Right renal pelvis (tissue), 4 donors: ENCODE results near the gene SUPT5H. TPM values are rescaled to one million over a fixed set of nuclear protein-coding genes. Genes with fewer than 3 reads are reported as not detected.

Experiments used
- DNase-seq, 4 donors: peaks; one replicate each; pipeline ENCODE4 v3.0.0-alpha.2; 2013; ENCODE audit warnings: low read depth in 4 of 4, low spot score in 3 of 4, missing footprints in 1 of 4
- polyA plus RNA-seq, 4 donors: library from polyadenylated mRNA; unstranded; fragments of 120-200 nt; gene quantifications; one replicate each; pipeline ENCODE4 v1.2.1, GENCODE V29; 2013; ENCODE audit not compliant: insufficient read length in 4 of 4

The SUPT5H gene
- polyA plus RNA-seq, 4 donors: 124 to 139 (median 138) TPM

- no peak for DNase-seq
Measured at GRCh38 chr19:39489756-39490155, 44.4 kb downstream of the SUPT5H start.

DNA sequence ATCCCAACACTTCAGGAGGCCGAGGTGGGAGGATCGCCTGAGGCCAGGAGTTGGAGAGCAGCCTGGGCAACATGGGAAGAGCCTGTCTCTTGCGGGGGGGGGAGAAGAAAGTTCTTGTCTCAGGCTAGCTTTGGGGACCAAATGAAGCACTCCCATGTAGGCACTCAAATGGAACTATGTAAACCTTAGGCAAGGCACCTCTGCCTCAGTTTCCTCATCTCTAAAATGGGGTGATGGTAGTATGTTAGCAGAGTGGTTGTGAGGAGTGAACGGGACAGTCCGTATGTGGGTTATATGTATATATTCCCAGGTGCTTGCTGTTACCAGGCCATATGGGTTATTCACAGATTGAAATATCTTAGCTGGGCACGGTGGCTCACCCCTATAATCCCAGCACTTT, 46.8 kb downstream of the SUPT5H start:
- no peak for DNase-seq

GRCh38 chr19:39492788-39493187, 47.4 kb downstream of the SUPT5H start:
- DNase-seq: no peak

- DNase-seq: no peak
Measured at GRCh38 chr19:39494661-39495060, 49.3 kb downstream of the SUPT5H start.

DNA sequence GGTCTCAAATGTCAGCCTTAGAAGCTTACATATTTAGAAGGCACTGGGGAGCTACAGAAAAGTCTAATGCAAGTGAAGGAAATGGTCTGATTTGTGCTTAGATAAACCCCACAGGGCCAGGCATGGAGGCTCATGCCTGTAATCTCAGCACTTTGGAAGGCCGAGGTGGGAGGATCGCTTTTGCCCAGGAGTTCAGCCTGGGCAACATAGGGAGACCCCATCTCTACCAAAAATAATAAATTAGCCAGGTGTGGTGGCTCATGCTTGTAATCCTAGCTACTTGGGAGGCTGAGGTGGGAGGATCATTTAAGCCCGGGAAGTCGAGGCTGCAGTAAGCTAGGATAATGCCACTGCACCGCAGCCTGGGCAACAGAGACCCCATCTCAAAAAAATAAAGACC, 50.7 kb downstream of the SUPT5H start:
- no peak for DNase-seq

- DNase-seq: no peak
Measured at GRCh38 chr19:39497701-39497995, 52.3 kb downstream of the SUPT5H start.

- DNase-seq: no peak
Measured at GRCh38 chr19:39497996-39498797, 52.8 kb downstream of the SUPT5H start.

DNA sequence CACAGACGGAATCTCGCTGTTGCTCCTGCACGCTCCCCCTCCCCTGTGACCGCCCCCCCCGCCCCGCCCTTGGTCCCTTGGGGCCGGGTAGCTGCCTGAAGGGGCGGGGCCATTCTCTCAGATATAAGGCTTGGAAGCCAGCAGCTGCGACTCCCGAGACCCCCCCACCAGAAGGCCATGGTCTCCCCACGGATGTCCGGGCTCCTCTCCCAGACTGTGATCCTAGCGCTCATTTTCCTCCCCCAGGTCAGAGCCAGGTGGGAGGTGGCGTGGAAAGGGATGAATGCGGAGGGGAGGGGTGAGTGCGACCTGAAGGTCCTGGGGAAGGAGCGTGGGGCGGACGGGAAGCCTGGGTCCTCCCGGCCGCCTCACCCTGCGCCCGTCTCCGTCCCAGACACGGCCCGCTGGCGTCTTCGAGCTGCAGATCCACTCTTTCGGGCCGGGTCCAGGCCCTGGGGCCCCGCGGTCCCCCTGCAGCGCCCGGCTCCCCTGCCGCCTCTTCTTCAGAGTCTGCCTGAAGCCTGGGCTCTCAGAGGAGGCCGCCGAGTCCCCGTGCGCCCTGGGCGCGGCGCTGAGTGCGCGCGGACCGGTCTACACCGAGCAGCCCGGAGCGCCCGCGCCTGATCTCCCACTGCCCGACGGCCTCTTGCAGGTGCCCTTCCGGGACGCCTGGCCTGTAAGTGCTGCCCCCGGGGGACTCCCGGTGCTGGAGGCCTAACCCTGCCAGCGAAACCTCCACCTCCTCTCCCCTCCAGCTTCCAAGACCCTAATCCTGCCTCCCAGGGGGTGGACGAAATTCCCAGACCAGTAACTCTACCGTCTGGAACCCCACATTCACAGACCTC, 53.6 kb downstream of the SUPT5H start, which contains the start of gene DLL3:
Gene DLL3, plus strand, starts transcription at position 150 of the 845 bp plus-strand sequence. Its CDS starts 28 bp downstream, at position 178.
- no peak for DNase-seq

- no peak for DNase-seq
Measured at GRCh38 chr19:39499932-39500331, 54.5 kb downstream of the SUPT5H start.

- no peak for DNase-seq
Measured at GRCh38 chr19:39500543-39500942, 55.2 kb downstream of the SUPT5H start.

DNA sequence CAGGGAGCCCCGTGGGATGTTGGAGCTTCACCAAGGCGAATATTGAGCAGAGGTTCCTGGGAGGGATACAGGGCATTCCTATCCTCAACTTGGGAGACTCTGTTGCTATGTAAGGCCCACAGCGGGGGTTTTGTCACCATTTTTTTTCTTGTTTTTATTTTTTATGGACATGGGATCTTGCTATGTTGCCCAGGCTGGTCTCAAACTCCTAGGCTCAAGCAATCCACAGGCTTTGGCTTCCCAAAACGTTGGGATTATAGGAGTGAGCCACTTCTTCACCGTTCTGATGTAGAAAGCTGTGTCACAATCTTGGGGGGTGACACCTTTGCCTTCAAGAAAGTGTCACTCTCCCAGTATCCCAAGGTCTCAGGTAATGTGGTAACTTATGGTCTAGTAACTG, 56.0 kb downstream of the SUPT5H start:
- no peak for DNase-seq

- no peak for DNase-seq
Measured at GRCh38 chr19:39502640-39503417, 57.4 kb downstream of the SUPT5H start.

DNA sequence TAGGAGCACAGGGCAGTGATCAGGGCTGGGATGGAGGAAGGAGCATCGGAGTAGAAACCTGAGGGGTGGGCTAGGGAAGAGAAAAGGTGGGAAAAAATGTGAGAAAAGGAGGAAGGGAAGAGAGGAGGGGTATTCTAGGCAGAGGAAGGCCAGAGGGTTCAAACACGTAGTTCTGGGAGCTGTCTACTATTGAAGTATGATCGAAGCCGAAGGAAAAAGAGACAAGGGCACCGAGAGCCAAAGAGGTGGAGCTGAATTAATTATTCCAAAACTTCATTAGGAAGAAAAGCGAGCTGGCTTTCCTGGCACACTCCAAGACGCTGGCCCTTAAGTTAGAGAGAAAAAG, 61.2 kb downstream of the SUPT5H start:
- no peak for DNase-seq

GRCh38 chr19:39506944-39507714, 61.7 kb downstream of the SUPT5H start:
- peak in 1 of 4 donors; percentile 61 for DNase-seq

GRCh38 chr19:39507715-39508364, 62.5 kb downstream of the SUPT5H start:
- DNase-seq: no peak

- DNase-seq: no peak
Measured at GRCh38 chr19:39508629-39509028, 63.2 kb downstream of the SUPT5H start.

- DNase-seq: no peak
Measured at GRCh38 chr19:39509233-39509632, 63.9 kb downstream of the SUPT5H start.

GRCh38 chr19:39512988-39513387, 67.6 kb downstream of the SUPT5H start:
- DNase-seq: no peak

DNA sequence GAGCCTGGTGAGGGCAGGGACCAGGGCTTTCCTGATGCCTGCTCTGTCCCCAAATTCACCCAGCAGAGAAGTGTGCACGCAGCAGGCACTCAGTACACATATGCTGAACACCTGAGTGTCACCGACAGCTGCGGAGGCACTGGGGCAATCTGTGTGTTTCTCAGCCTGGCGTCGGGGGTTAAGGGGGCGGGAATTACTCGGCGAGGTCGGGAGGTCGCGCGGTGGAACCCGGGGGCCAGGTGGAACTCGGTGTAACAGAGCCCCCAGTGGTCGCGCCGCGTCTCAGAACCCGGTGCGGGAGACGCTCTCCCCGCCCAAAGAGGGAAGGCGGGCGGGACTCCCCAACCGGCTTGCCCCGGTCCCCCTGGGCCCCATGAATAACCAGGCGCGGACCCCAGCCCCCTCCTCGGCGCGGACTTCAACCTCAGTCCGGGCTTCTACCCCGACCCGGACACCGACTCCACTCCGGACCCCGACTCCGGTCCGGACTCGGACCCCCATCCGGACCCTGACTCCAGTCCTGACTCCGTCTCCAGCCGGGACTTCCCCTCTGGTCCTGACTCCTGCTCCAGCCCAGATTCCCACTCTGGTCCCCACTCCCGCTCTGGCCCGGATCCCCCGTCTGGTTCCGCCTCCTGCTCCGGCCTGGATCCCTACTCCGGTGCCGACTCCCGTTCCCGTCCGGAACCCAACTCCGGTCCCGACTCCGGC, 69.6 kb downstream of the SUPT5H start, which contains the start of gene SELENOV:
Gene SELENOV, plus strand, starts transcription at position 300 of the 711 bp plus-strand sequence. Its CDS starts 74 bp downstream, at position 374.
- DNase-seq: no peak
